ENCODE data around the gene LAMA3.

- no peak for TF ChIP-seq CTCF (IDR thresholded peaks at IDR 0.05)
- TF ChIP-seq POLR2A (IDR thresholded peaks at IDR 0.05): no peak
Observed at GRCh38 chr18:23732439-23732838, 43.2 kb downstream of the LAMA3 start.

All from Peyer's patch (tissue), 4 donors.